ENCODE results near the gene TANK. TPM values are rescaled to one million over a fixed set of nuclear protein-coding genes. Genes with fewer than 3 reads are reported as not detected.

Gene TANK
- total RNA-seq, 2 experiments from 2014 or later, result 43.4 to 64.9 TPM

GRCh38 chr2:161123531-161124030 is 36.6 kb upstream of the TANK start:
- Histone ChIP-seq H3K36me3 (ENCODE audit: insufficient read depth, low read length) (no peaks in the 10 kb centered on the region), H3K27ac (ENCODE audit: low read depth, low read length, poor library complexity, severe bottlenecking) (no peak overlapping the region), H4K20me1 (ENCODE audit: insufficient read depth, low read length) (no peaks in the 10 kb centered on the region), H3K79me2 (ENCODE audit: insufficient read depth, low read depth, low read length) (no peaks in the 10 kb centered on the region), H3K4me1 (ENCODE audit: insufficient read depth, low read length, poor library complexity, severe bottlenecking) (peaks cover 7% of the 10 kb centered on the region), H3K4me2 (ENCODE audit: low read length) (no peak overlapping the region), H3K4me3 (ENCODE audit: low read depth, low read length, poor library complexity, severe bottlenecking) (no peak overlapping the region), H3K9me2 (ENCODE audit: insufficient read depth, low read length) (no peaks in the 10 kb centered on the region), H2AFZ (ENCODE audit: low read length) (no peak overlapping the region), H3K9me3 (ENCODE audit: low read length) (no peaks in the 10 kb centered on the region)
- BruUV-seq (replicated peaks), result no TSS peak
- TF ChIP-seq CTCF (conservative IDR thresholded peaks at IDR 0.05; ENCODE audit: low read length) (no peak), EZH2phosphoT487 (IDR thresholded peaks at IDR 0.05; ENCODE audit: borderline replicate concordance, low read depth, low read length) (no peak)
- ChIA-PET CTCF (ENCODE audit: unreplicated experiment) (no interaction called here), POLR2A (no interaction called here)
- no peak for DNase-seq (ENCODE audit: low spot score)
- intact Hi-C loops (cut with micrococcal nuclease; ENCODE audit: unreplicated experiment), result no loop called here

GRCh38 chr2:161124201-161124600 is 36.0 kb upstream of the TANK start:
- POLR2A ChIA-PET, result interaction anchor here (0.6 to 1.7 kb wide), 7 partner anchors 8 to 182 kb away, joined by 3 to 11 read pairs (median 4); no protein-coding TSS in a partner anchor
- BruUV-seq (replicated peaks), result no TSS peak

More at GRCh38 chr2:161124201-161124600, 36.0 kb upstream of the TANK start:
- TF ChIP-seq CTCF (conservative IDR thresholded peaks at IDR 0.05; ENCODE audit: low read length), result no peak
- no peak for TF ChIP-seq EZH2phosphoT487 (IDR thresholded peaks at IDR 0.05; ENCODE audit: borderline replicate concordance, low read depth, low read length)
- Histone ChIP-seq H3K27ac (ENCODE audit: low read depth, low read length, poor library complexity, severe bottlenecking) (no peak overlapping the region), H4K20me1 (ENCODE audit: insufficient read depth, low read length) (no peaks in the 10 kb centered on the region), H2AFZ (ENCODE audit: low read length) (0 out of 2 replicates have a peak overlapping the region, but pooled peaks have one; percentile 10), H3K4me3 (ENCODE audit: low read depth, low read length, poor library complexity, severe bottlenecking) (no peak overlapping the region), H3K79me2 (ENCODE audit: insufficient read depth, low read depth, low read length) (no peaks in the 10 kb centered on the region), H3K9me2 (ENCODE audit: insufficient read depth, low read length) (no peaks in the 10 kb centered on the region), H3K4me1 (ENCODE audit: insufficient read depth, low read length, poor library complexity, severe bottlenecking) (peaks cover 6% of the 10 kb centered on the region), H3K9me3 (ENCODE audit: low read length) (no peaks in the 10 kb centered on the region), H3K4me2 (ENCODE audit: low read length) (no peak overlapping the region), H3K36me3 (ENCODE audit: insufficient read depth, low read length) (no peaks in the 10 kb centered on the region)
- CTCF ChIA-PET (ENCODE audit: unreplicated experiment), result no interaction called here
- intact Hi-C loops (cut with micrococcal nuclease; ENCODE audit: unreplicated experiment), result no loop called here
- DNase-seq (ENCODE audit: low spot score), result no peak

Data from OCI-LY7 (cell line).